Uterus (tissue), 2 donors: ENCODE measurements around the gene BACH2.

ENCODE experiments used
- POLR2A ChIP-seq, 2 donors: fragments of 450-650 bp; IDR thresholded peaks; one replicate each; pipeline ENCODE4 v1.6.1; 2016; ENCODE audit warnings: antibody characterized with exemption in 2 of 2, mild to moderate bottlenecking in 1 of 2, moderate library complexity in 1 of 2
- TF ChIP-seq, protein P1 (sequence below), 4 experiments: fragments of 200-600 bp in 2 of 4; fragments of 450-650 bp in 2 of 4; sonication (generic) in 2 of 4; IDR thresholded peaks; one replicate each; pipeline ENCODE4 v1.5.1; 2016 to 2019; ENCODE audit warnings: antibody characterized with exemption in 4 of 4, mild to moderate bottlenecking in 2 of 4, moderate library complexity in 1 of 4

DNA sequence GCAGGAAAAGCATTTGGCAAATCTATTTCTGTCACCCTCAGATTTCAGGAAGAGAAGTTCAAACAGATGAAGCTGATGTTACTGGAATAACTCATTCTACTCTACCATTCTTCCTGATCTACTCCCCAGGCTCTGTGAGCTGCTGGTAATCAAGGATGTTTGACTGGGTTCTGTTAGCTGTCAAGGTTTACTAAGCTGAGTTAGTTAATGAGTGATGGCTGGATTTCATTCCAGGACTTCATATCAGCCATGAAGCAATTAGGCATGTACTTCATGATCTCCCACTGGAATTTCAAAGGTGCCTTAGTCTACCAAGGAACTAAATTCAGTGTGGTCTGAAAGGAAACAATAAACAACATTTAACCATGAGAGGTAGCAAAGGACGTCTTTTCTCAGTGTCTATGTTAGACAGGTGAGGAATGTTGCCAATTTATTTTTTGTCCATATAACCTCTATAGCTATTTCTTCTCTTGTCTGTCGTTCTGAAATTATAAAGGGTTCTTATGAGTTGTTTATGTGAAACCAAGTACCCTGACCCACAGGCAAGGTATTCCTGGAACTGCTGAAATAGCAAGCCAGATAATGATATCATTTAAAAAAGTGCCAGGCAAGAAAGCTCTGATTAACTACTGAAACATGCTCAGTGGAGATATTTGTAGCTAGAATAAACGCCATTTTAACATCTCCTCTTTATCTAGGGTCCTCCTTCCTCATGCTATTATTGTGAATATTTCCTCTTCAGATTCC, 112.9 kb downstream of the BACH2 start:
- TF ChIP-seq, protein P1, sequence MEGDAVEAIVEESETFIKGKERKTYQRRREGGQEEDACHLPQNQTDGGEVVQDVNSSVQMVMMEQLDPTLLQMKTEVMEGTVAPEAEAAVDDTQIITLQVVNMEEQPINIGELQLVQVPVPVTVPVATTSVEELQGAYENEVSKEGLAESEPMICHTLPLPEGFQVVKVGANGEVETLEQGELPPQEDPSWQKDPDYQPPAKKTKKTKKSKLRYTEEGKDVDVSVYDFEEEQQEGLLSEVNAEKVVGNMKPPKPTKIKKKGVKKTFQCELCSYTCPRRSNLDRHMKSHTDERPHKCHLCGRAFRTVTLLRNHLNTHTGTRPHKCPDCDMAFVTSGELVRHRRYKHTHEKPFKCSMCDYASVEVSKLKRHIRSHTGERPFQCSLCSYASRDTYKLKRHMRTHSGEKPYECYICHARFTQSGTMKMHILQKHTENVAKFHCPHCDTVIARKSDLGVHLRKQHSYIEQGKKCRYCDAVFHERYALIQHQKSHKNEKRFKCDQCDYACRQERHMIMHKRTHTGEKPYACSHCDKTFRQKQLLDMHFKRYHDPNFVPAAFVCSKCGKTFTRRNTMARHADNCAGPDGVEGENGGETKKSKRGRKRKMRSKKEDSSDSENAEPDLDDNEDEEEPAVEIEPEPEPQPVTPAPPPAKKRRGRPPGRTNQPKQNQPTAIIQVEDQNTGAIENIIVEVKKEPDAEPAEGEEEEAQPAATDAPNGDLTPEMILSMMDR (IDR thresholded peaks at IDR 0.05), result no peak
- no peak for TF ChIP-seq POLR2A (IDR thresholded peaks at IDR 0.05)
